Right lobe of liver (tissue), 4 donors: ENCODE measurements around the gene RANBP1.

Experiments used
- POLR2A ChIP-seq: fragments of 450-650 bp; IDR thresholded peaks from one replicate; pipeline ENCODE4 v1.6.1; 2017; ENCODE audit warnings: antibody characterized with exemption, mild to moderate bottlenecking
- TF ChIP-seq, protein P1 (sequence below), 4 donors: fragments of 200-600 bp in 3 of 4; fragments of 450-650 bp in 1 of 4; IDR thresholded peaks; one replicate each; pipeline versions ENCODE4 v1.5.1 to v1.8.0; 2016 to 2022; ENCODE audit warnings: antibody characterized with exemption in 4 of 4, mild to moderate bottlenecking in 2 of 4
- donor health status: DM: no; HTN: no; CAD: no.
- donor health status: DM: no; HTN: no; CAD: no.
- donor health status: DM: no; HTN: yes; CAD: no.

DNA sequence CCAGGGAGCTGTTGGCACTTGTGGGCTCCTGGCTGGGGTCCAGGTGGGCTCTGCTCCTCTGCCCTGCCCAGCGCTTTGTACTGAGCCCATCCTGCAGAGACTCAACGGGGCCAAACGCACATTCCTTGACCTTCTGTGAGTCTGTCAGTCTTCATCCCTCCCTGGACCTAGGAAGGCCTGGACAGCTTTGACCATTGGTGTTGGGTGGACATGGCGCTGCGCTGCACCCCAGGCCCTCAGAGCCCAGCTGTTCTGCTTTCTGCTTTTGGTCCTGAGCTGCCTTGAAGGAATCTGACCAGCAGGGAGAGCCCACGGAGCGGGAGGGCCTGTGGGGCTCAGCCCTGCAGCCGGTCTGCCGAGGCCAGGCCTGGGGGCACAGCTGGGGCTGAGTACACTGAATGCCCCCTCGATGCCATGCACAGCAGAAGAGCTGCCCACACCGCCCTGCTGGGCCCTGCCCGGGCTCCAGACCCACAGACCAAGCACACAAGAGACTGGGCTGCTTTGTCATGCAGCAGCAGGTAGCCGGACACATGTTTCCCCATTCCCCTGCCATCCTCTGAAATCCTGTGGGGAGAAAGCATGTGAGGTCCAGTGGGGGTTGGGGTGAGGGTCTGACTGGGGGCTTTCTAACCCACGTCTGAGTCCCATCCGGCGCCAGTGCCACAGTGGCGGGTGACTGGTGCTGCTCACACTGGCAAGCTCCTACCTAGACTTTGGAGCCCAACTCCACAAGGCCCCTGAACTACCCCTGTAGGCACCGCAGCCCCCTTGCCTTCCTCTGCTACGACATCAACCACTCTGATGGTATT is 59.1 kb downstream of the RANBP1 start:
- TF ChIP-seq POLR2A: no peak
- TF ChIP-seq, protein P1, sequence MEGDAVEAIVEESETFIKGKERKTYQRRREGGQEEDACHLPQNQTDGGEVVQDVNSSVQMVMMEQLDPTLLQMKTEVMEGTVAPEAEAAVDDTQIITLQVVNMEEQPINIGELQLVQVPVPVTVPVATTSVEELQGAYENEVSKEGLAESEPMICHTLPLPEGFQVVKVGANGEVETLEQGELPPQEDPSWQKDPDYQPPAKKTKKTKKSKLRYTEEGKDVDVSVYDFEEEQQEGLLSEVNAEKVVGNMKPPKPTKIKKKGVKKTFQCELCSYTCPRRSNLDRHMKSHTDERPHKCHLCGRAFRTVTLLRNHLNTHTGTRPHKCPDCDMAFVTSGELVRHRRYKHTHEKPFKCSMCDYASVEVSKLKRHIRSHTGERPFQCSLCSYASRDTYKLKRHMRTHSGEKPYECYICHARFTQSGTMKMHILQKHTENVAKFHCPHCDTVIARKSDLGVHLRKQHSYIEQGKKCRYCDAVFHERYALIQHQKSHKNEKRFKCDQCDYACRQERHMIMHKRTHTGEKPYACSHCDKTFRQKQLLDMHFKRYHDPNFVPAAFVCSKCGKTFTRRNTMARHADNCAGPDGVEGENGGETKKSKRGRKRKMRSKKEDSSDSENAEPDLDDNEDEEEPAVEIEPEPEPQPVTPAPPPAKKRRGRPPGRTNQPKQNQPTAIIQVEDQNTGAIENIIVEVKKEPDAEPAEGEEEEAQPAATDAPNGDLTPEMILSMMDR (IDR thresholded peaks at IDR 0.05): peak in 2 of 4 donors; percentile 28 to 43
